VCaP (cell line): ENCODE measurements around the gene ZNF138.

Source experiments
- H3K27ac ChIP-seq: fragments of 450-650 bp; 2 replicates; pipeline ENCODE4 v1.5.1; 2017
- CTCF ChIP-seq: fragments of 450-650 bp; conservative IDR thresholded peaks from 2 replicates; pipeline ENCODE4 v1.5.1; 2017; ENCODE audit warnings: mild to moderate bottlenecking, moderate library complexity

Gene ZNF138

DNA sequence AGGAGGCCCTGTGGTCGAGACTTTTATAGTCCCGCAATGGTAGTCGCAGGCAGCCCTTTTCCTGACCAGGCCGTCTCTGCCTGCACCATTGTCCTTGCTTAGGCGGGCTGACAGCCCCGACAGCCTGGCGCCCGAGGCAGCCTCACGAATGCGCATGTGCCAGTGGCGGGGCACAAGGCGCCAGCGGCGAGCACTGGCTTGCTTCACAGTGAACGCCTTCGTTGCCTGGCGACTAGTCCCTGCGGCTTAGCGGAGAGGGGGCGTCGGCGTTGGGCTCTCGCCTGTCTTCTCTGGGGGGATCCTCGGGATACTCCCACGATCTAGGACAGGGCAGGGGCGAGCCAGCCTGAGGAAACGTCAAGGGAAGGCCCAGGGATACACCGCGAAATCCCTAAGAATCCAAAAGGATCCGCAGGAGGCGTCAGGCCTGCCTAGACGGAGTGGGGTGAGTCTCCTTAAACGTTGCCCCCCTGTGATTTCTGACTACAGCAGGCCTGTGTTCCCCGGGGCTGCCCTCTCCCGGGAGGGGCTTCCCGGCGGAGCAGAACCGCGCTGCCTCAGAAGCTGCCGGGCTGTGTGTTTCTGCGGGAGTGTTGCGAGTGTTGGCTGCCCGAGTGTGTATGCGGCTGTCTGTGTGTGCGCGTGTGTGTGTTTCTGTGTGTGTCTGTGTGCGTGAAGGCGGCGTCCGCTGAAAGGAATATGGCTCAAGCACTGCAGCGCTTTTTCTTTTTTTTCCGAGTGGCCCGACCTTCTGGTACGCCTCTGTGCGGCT lies 88.3 kb downstream of the ZNF138 start:
- TF ChIP-seq CTCF = no peak
- H3K27ac ChIP-seq = no peak overlapping the region
